ENCODE results near the gene VMP1. TPM values are rescaled to one million over a fixed set of nuclear protein-coding genes. Genes with fewer than 3 reads are reported as not detected.
"Not testable (repeated sequence)": the region's sequence is repeated elsewhere in the genome, so short reads cannot be mapped to it uniquely, and the experiment has no call there.

The VMP1 gene
- total RNA-seq, 1 donor from 2014 or later: 176 TPM

GRCh38 chr17:59853168-59853918 is 145.9 kb downstream of the VMP1 start:
- DNase-seq (no peak), ATAC-seq (ENCODE audit: low read depth) (peak; percentile 78)
- H3K9me3 Mint-ChIP-seq: no peaks in the 10 kb centered on the region
- no peak for TF ChIP-seq CTCF (IDR thresholded peaks at IDR 0.05)
- no peak overlapping the region for H3K4me3 Mint-ChIP-seq
- POLR2A ChIA-PET: interaction anchor here (0.6 to 1.8 kb wide), 6 partner anchors 64 to 106 kb away, joined by 3 to 21 read pairs (median 5); no protein-coding TSS in a partner anchor
- H3K27ac Mint-ChIP-seq: peak overlapping the region; percentile 78
- H3K36me3 Mint-ChIP-seq (ENCODE audit: low read depth): peaks cover 3% of the 10 kb centered on the region
- intact Hi-C loops (cut with micrococcal nuclease): loop anchor here (1.0 to 2.0 kb wide), 2 partner anchors 15 to 67 kb away; no protein-coding TSS in a partner anchor
- CTCF ChIA-PET: interaction anchor here (1.0 to 2.0 kb wide), 7 partner anchors 15 to 91 kb away, joined by 3 to 16 read pairs (median 3); no protein-coding TSS in a partner anchor
- no peaks in the 10 kb centered on the region for H3K27me3 Mint-ChIP-seq
- H3K4me1 Mint-ChIP-seq: peaks cover 25% of the 10 kb centered on the region

GRCh38 chr17:59853919-59854729 is 146.7 kb downstream of the VMP1 start:
- not testable (repeated sequence) for H3K36me3 Mint-ChIP-seq (ENCODE audit: low read depth); DNase-seq; ATAC-seq (ENCODE audit: low read depth); H3K4me3 Mint-ChIP-seq; H3K27ac Mint-ChIP-seq; H3K27me3 Mint-ChIP-seq; H3K9me3 Mint-ChIP-seq
- intact Hi-C loops (cut with micrococcal nuclease): loop anchor here (1.0 to 2.0 kb wide), 2 partner anchors 15 to 68 kb away; no protein-coding TSS in a partner anchor
- ChIA-PET CTCF (interaction anchor here (1.0 to 2.0 kb wide), 7 partner anchors 15 to 92 kb away, joined by 3 to 16 read pairs (median 3); no protein-coding TSS in a partner anchor), POLR2A (interaction anchor here (0.6 to 1.8 kb wide), 5 partner anchors 67 to 106 kb away, joined by 4 to 21 read pairs (median 5); no protein-coding TSS in a partner anchor)
- H3K4me1 Mint-ChIP-seq: peaks cover 17% of the 10 kb centered on the region

- H3K27ac Mint-ChIP-seq: no peak overlapping the region
These were observed 149.7 kb downstream of the VMP1 start for GRCh38 chr17:59856859-59857794.

GRCh38 chr17:59858167-59858816 is 150.8 kb downstream of the VMP1 start:
- Mint-ChIP-seq H3K36me3 (ENCODE audit: low read depth) (peaks cover 22% of the 10 kb centered on the region), H3K4me3 (no peak overlapping the region), H3K27me3 (no peaks in the 10 kb centered on the region), H3K4me1 (peaks cover 11% of the 10 kb centered on the region), H3K9me3 (no peaks in the 10 kb centered on the region), H3K27ac (no peak overlapping the region)
- CTCF ChIA-PET: interaction anchor here (0.7 to 3.6 kb wide), 11 partner anchors 8 to 337 kb away, joined by 3 to 32 read pairs (median 6); no protein-coding TSS in a partner anchor
- TF ChIP-seq CTCF (IDR thresholded peaks at IDR 0.05): no peak
- DNase-seq (no peak), ATAC-seq (ENCODE audit: low read depth) (no peak)
- intact Hi-C loops (cut with micrococcal nuclease): loop anchor here (2.0 kb wide), 1 partner anchor 15 kb away; no protein-coding TSS in a partner anchor
- POLR2A ChIA-PET: interaction anchor here (0.6 to 2.2 kb wide), 6 partner anchors 72 to 239 kb away, joined by 3 to 21 read pairs (median 4); no protein-coding TSS in a partner anchor

More at GRCh38 chr17:59856859-59857794, 149.7 kb downstream of the VMP1 start:
- H3K36me3 Mint-ChIP-seq (ENCODE audit: low read depth): peaks cover 15% of the 10 kb centered on the region
- no peaks in the 10 kb centered on the region for H3K27me3 Mint-ChIP-seq
- intact Hi-C loops (cut with micrococcal nuclease): no loop called here
- H3K9me3 Mint-ChIP-seq: no peaks in the 10 kb centered on the region
- TF ChIP-seq CTCF (IDR thresholded peaks at IDR 0.05): no peak
- ATAC-seq (ENCODE audit: low read depth): no peak
- ChIA-PET CTCF (interaction anchor here (0.6 to 3.6 kb wide), 5 partner anchors 10 to 97 kb away, joined by 3 to 32 read pairs (median 3); no protein-coding TSS in a partner anchor), POLR2A (interaction anchor here (0.8 to 1.0 kb wide), 3 partner anchors 35 to 72 kb away, joined by 3 to 4 read pairs (median 3); no protein-coding TSS in a partner anchor)
- DNase-seq: no peak
- H3K4me3 Mint-ChIP-seq: no peak overlapping the region
- peaks cover 15% of the 10 kb centered on the region for H3K4me1 Mint-ChIP-seq
